Measurements from ENCODE around the gene CYB5R4.

Gene CYB5R4

DNA sequence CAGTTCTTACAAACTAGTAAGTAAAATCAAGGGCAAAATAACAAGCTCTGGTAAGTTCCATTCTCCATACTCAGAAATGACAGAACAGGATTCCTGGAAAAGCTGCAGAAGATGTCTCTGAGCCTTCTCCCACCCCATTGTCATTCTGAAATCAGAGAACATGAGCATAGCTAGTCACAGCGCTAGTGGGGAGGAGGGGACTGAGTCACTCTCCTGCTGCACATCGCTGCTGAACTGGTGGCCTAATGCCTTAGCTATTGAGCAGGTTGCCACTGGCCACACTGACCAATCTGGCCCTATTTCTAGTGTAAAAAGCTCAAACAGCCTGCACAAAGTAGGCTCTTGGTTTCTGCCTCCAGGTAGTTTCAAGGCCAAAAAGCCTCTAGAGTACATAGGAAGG is 32.4 kb upstream of the CYB5R4 start:
- TF ChIP-seq, protein P1, sequence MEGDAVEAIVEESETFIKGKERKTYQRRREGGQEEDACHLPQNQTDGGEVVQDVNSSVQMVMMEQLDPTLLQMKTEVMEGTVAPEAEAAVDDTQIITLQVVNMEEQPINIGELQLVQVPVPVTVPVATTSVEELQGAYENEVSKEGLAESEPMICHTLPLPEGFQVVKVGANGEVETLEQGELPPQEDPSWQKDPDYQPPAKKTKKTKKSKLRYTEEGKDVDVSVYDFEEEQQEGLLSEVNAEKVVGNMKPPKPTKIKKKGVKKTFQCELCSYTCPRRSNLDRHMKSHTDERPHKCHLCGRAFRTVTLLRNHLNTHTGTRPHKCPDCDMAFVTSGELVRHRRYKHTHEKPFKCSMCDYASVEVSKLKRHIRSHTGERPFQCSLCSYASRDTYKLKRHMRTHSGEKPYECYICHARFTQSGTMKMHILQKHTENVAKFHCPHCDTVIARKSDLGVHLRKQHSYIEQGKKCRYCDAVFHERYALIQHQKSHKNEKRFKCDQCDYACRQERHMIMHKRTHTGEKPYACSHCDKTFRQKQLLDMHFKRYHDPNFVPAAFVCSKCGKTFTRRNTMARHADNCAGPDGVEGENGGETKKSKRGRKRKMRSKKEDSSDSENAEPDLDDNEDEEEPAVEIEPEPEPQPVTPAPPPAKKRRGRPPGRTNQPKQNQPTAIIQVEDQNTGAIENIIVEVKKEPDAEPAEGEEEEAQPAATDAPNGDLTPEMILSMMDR (IDR thresholded peaks at IDR 0.05; ENCODE audit: insufficient read depth, missing control alignments) = no peak
- FAIRE-seq = no peak
- DNase-seq (ENCODE audit: insufficient read length, low spot score) = no peak

DNA sequence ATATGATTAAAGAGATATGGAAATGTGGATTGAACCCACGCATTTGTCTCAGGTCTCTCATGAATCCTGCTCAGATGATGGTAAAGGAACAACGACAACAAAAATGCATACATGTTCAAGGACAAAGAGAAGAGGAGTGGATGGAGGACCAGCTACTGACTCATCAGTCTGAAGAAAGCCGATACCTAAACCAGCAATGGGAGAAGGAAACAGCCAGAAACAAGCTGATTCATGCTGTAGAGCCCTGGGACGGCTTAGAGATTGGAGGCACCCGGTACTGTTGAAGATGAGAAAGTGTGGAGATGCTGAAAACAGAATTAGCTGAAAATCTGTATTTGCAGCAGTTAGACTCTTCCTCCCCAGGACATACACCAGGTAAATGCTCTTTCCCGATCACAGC is 20.8 kb upstream of the CYB5R4 start:
- TF ChIP-seq, protein P1 (IDR thresholded peaks at IDR 0.05; ENCODE audit: insufficient read depth, missing control alignments) = no peak
- DNase-seq (ENCODE audit: insufficient read length, low spot score) (no peak), FAIRE-seq (no peak)

DNA sequence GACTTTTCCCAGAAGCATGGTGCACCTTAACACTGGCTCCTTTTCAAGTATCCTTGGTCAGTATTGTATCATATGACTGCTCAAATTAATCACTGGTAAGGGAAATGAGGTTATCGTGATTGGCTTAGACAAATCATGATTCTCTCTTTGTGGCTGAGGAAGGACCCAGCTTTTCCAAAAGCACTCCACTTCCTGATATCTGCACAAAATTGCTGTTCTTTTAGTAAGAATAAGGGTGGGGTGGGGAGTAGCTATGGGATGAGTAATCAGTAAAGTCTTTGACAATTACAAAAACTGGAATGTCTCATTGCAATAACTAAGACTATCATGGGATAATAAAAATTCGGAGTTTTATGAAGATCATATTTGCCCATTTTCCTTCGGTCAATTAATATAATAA is 15.3 kb upstream of the CYB5R4 start:
- DNase-seq (ENCODE audit: insufficient read length, low spot score) (no peak), FAIRE-seq (no peak)
- TF ChIP-seq, protein P1 (IDR thresholded peaks at IDR 0.05; ENCODE audit: insufficient read depth, missing control alignments) = no peak

DNA sequence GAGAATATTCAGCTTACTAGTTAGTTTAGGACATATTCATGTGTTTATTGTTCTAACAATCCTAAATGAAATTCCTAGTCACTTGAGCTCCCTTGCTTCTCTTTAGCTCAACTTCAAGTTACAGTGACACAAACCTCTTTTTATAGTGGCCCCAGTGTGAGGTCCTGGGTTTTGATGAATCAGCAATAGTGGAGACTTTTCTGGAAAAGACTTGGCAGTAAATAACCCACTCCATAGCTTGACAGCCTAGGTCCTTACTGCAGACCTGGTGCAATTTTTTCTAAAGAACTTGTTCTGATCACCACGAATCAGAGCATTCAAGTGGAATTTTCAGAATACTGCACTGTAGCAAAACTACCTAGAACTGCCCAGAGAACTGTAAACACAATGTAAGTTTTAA is 13.2 kb upstream of the CYB5R4 start:
- TF ChIP-seq, protein P1 (IDR thresholded peaks at IDR 0.05; ENCODE audit: insufficient read depth, missing control alignments) = no peak
- DNase-seq (ENCODE audit: insufficient read length, low spot score) = no peak
- no peak for FAIRE-seq

DNA sequence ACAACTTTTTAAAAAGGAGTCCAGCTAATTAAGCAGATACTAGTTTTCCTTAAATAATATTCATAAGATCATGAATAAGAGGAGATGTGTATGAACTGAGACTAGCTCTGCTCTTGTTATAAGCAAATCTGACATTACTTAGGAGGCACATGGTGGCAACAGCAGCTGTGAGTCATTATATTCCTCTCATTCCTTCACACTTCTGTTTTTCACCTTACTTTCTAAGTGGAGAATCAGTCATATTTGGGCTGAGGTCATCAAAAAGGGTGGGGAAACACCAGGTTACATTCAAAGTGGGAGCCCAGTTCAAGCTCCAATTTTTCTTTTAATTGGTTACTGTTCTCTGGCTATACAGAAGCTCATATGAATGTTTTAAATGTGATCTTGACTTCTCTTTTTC is 12.3 kb upstream of the CYB5R4 start:
- no peak for DNase-seq (ENCODE audit: insufficient read length, low spot score)
- no peak for FAIRE-seq
- TF ChIP-seq, protein P1 (IDR thresholded peaks at IDR 0.05; ENCODE audit: insufficient read depth, missing control alignments) = no peak

DNA sequence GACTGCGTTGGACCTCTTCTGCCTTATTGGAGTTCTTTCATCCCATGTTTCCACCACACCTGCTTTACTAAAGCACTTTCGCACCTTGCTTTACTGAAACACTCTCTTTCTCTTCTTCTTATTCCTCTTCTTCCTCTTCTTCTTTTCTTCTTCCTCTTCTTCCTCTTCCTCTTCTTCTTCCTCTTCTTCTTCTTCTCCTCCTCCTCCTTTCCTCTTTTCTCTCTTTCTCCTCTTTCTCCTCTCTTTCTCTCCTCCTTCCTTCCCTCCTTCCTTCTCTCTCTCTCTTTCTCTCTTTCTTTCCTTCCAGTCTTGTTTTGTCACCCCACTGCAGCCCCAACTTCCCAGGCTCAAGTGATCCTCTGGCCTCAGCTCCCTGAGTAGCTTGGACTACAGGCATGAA is 10.4 kb upstream of the CYB5R4 start:
- no peak for DNase-seq (ENCODE audit: insufficient read length, low spot score)
- TF ChIP-seq, protein P1 (IDR thresholded peaks at IDR 0.05; ENCODE audit: insufficient read depth, missing control alignments) = no peak
- no peak for FAIRE-seq

DNA sequence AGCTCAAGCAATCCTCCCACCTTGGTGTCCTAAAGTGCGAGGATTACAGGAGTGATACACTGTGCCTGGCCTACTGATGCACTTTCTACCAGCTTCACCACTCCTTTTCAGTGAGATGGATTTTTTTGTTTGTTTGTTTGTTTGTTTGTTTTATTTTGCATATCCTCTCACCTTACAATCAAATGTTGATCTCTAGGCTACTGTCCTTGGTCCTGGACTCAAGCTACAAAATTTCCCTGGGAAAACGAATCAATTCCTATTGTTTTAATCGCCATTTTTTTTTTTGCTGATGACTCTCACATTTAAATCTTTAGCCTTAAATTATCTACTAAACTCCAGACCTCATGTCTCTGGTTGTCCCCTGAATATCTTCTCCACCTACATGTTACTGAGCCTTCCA is 9.9 kb upstream of the CYB5R4 start:
- TF ChIP-seq, protein P1 (IDR thresholded peaks at IDR 0.05; ENCODE audit: insufficient read depth, missing control alignments) = no peak
- DNase-seq (ENCODE audit: insufficient read length, low spot score) (no peak), FAIRE-seq (no peak)

All from D721Med (cell line).